Activated T-helper 1 cell treated with anti-CD3 and anti-CD28 coated beads, Interleukin-2, amount 50 U/mL, for 16 hours (primary cell): ENCODE measurements around the gene FKBP6.
"Not testable (repeated sequence)": the region's sequence is repeated elsewhere in the genome, so short reads cannot be mapped to it uniquely, and the experiment has no call there.

ENCODE experiments used
- DNase-seq, 2 donors: peaks; one replicate each; pipeline ENCODE4 v3.0.0-alpha.2; 2020; ENCODE audit warnings: low read depth in 1 of 2, low spot score in 1 of 2

FKBP6 gene

DNA sequence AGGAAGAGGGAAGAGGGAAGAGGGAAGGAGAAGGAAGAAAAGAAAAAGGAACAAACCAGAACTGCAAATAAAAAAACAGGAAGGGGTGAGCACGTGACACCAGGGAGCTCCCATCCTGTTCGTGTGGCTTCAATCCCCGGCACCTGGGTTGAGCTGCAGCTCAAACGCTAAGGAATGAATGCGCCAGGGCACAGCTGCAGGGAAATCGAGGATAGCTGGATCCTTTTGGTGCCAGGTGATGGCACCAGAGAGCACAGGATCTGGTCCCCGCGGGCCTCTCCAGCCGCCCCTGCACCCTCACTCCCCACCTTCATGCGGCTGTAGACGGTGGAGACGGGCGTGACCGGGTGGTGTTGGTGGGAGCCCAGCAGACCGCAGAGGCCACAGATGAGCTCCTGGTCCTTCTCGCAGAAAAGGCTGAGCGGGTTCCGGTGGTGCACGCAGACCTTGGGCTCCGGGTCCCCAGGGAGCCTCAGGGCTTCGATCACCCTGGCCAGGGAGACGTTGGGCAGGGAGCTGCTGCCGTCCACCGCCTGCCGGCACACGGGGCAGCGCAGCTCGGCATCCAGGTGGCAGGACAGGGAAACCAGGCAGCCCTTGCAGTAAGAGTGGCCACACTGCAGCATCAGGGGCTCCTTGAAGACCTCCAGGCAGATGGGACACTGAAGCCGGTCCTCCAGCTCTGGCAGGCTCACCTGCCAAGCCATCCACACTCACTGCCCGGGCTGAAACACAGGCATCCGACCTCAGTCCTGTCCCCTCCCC, 3.7 kb upstream of the FKBP6 start:
- DNase-seq = peak in 1 of 2 donors; percentile 30

DNA sequence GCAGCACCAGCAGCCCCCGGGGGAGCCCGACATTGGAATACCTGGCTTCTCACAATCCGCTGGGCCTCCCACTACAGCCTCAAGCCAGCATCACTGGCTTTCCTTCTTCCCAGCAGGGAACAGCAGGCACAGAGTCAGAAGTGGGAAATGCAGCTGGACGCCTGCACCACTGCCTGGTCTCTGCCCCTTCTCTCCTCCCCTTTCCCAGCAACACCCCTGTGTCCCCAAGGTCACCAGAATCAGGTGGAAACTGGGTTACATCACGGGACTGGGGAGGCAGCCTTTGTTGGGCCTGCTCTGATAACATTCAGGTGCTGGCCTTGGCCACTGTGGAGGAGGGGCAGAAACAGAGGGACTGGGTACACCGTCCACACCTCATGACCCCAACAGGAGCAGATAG, 2.5 kb upstream of the FKBP6 start:
- DNase-seq = not testable (repeated sequence)

DNA sequence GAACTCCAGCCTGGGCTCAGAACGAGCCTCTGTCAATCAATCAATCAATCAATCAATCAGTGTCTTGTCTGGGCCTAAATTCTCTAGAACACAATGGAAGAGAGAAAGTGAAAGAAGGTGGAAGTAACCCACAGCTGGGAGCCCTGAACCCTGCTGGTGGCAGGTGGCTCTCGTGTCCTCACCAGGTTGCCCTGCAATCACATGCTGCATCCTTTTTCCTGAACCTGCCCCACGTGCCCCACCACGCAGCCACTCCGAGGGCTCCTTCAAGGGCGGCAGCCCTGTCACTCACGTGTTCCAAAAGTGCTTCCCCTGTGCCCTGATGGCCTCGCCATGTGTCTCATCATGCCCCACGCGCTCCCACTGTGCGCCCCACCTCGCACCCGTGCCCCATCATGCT, 512 bp upstream of the FKBP6 start:
- not testable (repeated sequence) for DNase-seq

DNA sequence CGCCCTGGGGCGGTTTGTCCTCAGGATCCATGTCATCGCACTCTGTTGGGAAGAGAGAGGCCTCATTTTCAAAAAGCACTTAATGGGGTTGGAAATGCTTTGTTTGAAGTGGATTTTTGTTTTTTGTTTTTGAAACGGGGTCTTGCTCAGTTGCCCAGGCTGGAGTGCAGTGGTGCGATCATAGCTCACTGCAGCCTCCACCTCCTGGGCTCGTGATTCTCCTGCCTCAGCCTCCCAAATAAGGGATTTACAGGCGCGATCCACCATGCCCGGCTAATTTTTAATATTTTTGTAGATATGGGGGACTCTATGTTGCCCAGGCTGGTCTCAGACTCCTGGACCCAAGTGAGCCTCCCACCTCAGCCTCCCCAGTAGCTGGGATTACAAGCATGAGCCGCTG, 735 bp downstream of the FKBP6 start:
- DNase-seq = no peak

DNA sequence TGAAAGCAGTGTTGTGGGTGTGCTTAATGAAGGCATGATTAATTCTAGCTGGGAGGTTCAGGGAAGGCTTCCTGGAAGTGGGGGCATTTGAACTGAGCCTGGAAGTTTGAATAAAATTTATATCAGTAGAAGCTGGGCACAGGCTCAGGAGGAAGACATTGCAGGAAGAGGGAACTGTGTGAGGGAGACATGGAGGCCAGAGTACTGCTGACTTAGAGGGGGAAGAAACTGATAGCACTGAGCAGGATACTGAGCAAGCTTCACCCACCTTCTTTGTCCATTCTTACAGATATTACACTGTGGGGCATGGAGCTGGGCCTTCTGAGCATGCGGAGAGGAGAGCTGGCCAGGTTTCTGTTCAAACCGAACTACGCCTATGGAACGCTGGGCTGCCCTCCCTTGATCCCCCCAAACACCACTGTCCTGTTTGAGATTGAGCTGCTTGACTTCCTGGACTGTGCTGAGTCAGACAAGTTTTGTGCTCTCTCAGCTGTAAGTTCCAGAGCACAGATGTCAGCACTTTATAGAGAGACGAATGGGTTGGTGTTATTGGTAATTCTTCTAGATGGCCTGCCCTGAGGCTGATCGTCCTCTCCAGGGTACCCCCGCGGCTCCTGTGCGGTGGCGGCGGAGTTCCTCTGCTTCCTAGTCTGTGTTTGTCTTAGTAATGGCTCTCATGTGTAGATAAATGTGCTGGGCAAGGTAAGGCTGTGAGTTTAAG, 2.1 kb downstream of the FKBP6 start:
- DNase-seq = no peak

DNA sequence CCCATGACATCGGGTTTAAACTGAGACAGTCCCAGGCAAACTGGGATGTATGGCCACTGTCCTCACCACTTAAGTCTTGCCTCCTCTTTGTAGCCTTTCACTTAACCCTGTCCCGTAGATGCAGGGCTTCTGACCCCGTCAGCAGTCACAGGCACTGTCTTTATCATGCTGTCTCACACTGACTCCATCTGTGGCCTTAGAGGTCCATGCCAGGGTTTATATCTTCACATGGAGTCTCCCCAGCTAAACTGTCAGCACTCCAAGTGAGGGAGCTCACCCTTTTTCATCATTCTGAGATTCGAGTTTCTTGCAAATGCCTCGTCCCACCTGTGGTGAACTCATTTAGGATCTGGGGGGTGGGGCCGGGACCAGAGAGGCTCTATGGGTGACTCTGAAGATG, 2.8 kb downstream of the FKBP6 start:
- no peak for DNase-seq

DNA sequence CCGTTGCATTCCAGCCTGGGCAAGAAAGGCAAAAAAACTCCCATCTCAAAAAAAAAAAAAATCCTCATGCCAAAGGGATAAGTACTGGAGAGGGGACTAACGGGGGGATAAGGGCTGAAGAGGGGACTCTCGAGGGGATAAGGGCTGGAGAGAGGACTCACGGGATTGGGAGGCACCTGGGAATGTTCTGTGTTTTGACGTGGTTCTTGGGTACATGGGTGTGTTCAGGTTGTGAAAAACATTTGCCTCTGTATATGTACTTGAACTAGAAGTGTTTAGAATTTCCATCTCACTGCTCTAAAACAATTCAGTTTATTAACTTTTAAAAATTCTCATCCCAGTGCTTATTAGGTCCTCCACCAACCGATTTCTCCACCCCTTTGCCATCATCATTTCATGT, 4.5 kb downstream of the FKBP6 start:
- DNase-seq = no peak

DNA sequence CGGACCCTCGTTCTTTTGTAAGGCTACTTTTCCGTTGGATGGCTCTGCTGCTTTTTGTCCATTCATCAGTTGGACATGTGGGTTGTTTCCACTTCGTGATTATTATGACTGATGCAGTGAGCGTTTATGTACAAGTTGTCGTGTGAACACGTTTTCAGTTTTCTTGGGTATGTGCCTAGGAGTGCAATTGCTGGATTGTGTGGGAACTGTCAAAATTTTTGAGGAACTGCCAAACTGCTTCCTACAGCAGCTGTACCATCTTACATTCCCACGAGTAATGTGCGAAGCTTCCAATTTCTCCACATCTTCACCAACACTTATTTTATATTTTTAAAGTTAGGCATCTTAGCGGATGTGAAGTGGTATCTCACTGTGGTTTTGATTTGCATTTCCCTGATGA, 10.4 kb downstream of the FKBP6 start:
- no peak for DNase-seq

DNA sequence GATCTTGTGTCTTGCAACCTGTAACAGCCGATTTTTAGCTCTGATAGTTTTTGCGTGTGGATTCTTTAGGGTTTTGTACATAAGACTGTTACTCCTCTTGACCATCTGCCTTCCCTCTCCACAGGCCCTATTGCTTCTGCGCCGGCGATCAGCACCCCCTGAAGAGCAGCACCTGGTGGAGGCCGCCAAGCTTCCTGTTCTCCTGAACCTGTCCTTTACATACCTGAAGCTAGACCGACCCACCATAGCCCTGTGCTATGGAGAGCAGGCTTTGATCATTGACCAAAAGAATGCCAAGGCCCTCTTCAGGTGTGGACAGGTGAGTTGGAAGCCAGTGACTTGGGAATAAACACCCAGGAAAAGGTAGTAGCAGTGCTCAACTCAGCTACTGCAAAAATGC, 12.6 kb downstream of the FKBP6 start:
- no peak for DNase-seq

DNA sequence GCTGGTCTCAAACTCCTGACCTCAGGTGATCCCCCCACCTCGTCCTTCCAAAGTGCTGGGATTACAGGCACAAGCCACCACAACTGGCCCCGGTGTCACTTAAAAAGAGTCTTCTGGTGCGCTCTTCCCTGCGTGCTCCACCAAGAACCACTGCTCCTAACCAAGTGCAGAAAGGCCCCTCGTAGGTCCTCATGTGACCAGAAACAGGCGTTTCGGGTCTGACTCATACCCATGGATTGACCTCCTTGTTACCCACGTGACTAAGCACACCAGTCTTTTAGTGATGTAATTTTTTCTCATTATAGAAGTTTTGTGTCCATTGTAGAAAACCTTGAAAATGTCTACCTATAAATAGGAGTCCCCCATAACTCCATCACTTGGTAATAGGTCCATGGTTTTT, 13.9 kb downstream of the FKBP6 start:
- no peak for DNase-seq

DNA sequence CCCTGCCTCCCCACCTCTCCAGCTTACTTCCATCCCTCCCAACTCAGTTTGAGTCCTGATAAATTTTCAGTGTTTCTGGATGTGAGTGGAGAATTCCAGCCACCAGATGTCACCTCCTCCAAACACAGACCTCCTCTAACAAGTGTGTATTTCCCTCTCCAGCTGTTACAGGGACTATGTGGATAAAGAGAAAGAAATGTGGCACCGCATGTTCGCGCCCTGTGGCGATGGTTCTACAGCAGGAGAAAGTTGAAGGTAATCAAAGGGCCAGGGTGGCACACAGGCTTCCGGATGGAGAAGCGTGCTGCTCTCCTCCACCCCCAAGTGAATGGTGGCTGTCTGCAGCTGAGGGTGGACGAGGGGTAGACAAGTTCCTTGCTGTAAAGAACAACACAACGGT, 14.7 kb downstream of the FKBP6 start:
- DNase-seq = no peak

DNA sequence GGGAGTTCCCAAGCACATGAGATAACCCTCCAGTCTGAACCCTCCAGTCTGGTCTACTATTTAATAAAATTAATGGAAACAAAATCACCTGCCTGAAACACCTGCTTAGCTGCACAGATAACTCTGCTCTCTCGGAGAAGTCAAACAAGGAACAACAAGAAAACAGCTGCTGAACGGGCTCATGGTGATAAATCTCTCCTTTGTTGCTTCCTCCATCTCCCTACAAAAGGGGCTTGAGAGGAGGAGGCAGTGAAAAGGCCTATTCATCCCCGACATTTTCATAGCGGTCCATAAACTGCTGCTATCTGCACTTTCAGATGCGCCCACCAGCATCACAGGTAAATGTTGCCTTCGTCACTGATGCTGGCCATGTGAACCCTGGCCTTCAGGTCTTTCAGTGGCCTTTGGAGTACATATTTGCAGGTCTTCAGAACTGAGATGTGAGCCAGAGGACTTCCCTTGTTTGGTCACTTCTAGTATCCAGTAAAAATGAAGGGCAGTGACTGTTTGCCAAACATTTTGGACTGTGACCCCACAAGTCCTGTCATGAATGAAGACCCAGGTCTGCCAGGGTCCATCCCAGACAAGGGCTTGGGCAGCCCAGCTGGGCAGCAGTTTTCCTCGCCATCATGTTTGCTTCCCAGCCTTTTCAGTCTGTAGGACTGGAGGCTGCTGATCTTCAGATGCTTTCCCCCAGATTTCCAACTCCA, 15.9 kb downstream of the FKBP6 start:
- no peak for DNase-seq

DNA sequence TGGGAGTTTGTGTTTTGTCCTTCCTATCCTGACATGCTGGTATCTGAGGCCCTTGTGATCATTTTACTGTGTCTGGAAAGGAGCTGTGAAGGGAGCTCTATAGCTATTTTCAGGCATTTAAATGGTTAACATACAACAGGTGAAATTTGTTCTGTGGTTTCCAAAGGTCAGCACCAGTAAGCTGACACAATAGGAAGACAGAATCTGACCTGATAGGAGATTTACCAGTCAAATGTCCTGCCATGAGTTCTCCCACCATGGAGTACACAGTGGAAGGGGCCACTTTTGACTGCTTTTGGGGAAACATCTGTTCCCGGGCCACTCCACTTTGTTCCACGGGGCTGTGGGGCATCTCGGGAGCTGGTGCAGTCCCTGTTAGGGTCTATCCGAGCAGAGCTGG, 17.6 kb downstream of the FKBP6 start:
- no peak for DNase-seq

DNA sequence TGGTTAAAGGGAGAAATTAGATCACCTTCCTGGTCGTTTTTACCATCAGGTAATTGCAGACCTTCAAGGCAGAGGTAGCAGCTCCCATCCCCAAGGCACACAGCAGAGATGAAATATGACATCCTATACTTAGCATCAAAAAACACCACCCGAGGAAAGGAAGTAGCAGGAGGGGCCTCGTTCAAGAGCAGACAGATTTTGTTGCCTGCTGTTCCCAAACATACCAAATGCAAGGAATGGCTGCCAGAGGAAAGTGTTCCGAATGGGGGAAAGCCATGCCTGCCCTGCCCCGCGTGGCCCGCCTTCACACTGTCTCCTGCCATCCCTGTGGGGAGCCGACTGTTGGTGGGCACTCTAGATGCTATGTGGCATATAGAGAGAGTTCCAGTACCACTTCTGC, 18.0 kb downstream of the FKBP6 start:
- DNase-seq = no peak

DNA sequence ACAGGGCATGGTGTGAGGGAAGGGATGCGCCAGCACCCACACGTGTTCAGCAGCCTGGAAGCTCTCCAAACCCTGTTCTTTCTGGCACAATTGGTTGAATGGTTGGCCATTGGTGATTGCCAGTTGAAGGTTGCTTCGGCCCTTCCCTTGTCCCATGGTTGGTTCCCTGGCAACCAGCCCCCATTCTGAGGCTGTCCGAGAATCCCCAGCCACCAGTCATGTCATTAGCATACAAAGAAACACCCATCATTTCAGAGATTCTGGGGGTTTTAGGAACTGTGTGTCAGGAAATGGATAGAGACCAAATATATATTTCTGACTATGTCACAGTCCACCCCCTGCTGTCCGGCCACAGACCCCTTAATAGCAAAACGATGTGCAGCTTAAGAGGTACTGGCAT, 21.8 kb downstream of the FKBP6 start:
- no peak for DNase-seq

DNA sequence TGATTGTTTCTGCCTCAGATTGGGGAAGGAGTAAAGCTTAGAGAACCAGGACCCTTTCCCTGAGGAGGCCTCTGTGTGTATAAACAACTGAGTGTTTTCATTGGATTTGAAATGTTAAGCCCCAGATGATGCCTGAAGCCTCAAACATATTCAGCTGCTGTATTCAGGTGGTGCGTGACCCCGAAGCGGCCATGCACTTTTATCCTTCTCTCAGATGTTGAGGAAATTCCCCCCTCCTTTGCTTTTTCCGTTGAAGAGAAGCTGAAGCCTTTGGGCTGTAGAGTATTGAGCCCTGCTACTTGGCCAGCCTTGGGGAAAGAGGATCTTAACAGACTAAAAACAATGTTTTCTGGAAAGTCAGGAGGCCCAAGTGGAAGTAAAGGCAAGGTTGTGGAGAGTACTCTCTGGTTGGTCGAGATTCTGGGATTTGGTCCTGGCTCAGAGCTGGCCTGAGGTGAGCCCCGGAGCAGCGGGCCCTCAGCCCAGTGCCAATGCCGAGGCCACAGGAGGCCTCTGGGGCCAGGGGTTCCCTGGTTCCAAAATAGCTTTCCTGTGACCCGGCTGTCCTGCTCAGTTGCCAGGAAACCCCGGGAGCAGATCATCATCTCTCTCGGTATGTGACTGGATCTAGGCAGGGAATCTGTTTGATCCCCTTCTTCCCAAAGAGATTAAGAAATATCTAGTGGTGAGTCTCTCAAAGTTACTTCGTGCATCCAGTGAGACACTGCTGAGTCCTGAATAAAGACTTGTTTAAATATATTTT, 22.5 kb downstream of the FKBP6 start:
- no peak for DNase-seq

DNA sequence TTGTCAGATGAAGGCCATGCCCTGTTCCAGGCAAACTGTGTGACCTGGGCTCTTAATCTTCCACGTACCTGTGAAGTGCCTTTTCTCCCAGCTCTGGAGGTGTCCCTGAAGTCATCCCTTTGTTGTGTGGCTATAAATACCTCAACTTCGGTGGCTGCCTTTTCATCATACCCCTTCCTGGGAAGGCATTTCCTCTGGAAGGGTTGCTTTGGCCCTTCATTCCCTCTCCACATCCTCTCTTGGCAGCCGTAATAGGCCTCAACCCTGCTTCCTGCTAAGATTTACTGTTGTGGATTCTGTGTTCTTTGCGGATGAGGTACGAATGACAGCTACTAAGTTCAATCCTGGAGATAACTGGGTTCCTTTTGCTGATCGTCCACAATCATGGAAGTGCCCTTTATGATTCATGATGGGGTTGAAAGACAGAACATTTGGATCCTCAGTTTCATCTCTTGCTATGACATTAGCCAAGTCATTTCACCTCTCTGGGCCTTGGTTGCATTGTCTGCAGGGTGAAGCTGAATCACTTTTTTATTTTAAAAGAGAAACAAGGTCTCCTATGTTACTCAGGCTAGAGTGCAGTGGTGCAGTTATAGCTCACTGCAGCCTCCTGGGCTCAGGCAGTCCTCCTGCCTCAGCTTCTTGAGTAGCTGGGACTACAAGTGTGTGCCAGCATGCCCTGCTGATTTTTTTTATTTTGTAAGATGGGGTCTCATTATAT, 23.6 kb downstream of the FKBP6 start:
- DNase-seq = no peak

DNA sequence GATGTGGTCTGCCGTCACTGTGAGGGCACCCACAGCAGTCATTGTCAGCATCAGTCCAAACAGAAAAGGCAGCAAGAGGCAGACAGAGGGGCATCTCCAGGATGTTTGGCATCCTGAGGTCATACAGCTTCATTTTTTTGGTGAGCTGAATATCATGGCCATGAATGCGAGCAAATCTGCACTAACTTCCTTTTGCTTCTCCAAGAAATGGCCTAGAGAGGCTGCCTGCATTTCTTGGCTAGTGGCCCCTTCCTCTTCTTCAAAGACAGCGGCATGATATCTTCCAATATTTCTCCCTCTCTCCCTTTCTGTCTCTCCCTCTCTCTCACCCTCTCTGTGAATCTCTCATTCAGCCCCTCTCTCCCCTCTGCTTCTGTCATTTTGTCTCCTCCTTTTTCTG, 24.8 kb downstream of the FKBP6 start:
- DNase-seq = no peak

DNA sequence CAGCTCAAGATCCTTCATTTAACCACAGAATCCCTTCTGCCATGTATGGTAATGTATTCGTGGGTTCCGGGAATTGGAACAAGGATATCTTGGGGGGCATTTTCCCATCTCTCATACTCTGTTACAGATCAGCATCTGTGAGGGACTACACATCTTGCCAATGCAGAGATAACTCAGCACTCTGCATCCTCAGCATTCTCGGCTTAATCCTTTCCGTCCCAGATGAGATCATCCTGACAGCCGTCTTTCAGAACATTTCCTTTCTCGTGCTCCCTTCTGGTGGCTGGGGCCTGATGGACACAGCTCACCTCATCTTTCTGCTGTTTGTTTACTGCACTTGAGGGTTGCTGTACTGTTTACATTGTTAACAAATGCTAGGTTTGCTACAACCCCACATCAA, 25.3 kb downstream of the FKBP6 start:
- DNase-seq = no peak

DNA sequence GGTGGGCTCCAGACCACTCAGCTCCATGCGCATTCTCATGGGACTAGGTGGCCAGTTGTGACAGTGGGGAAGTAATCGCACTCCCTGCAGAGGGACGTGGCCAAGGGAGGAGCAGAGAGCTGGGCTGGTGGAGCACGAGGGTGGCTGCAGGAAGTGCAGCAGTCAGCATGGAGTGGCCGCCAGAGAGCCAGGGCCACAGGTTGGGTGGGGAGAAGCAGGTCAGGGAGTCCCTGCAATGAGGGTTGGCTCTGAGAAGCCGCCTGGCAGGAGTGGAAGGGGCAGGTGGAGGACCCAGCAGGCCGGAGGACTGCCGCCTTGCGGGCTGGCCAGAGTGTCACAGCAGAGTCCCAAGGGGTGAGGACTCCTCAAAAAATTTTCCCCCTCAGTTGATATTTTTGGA, 26.2 kb downstream of the FKBP6 start:
- no peak for DNase-seq

DNA sequence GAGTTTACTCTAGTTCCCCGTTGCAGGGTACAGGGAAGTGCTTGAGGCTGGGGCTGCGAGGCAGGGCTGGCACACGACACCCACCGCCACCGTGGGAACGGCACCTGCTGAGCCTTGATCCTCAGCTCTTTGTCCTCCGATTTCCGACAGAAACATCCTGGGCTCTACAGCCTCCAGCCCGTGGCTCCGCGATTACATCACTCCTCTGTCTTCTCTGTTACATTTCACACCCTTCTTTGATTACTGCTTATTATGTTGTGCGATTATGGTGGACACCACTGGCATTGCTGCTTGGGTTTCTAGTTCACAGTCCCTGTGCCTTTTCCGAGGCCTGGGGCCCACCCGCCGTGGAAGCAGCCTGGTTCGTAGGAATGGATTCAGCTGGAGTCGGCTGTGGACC, 26.9 kb downstream of the FKBP6 start:
- DNase-seq = no peak
